ENCODE results near the gene PPME1.

- no peak for TF ChIP-seq RAD21 (IDR thresholded peaks at IDR 0.05; ENCODE audit: low read length)
- no peak for TF ChIP-seq CTCF (conservative IDR thresholded peaks at IDR 0.05; ENCODE audit: low read depth, low read length)
- no peak for TF ChIP-seq POLR2A (IDR thresholded peaks at IDR 0.05; ENCODE audit: low read depth, low read length)
- TF ChIP-seq ELK1 (IDR thresholded peaks at IDR 0.05; ENCODE audit: borderline replicate concordance, low read depth, low read length): no peak
- TF ChIP-seq CHD1 (IDR thresholded peaks at IDR 0.05; ENCODE audit: low read depth, low read length): no peak
- no peak for TF ChIP-seq MAFK (IDR thresholded peaks at IDR 0.05; ENCODE audit: low read depth, low read length)
- TF ChIP-seq RCOR1 (IDR thresholded peaks at IDR 0.05; ENCODE audit: insufficient replicate concordance, low read length): no peak
- TF ChIP-seq CEBPB (IDR thresholded peaks at IDR 0.05; ENCODE audit: low read depth, low read length): no peak
- no peak for TF ChIP-seq MXI1 (IDR thresholded peaks at IDR 0.05; ENCODE audit: borderline replicate concordance, low read depth, low read length)
- no peak for TF ChIP-seq FOS (IDR thresholded peaks at IDR 0.05; ENCODE audit: low read depth, low read length)
These were observed 8.4 kb downstream of the PPME1 start for GRCh38 chr11:74179234-74180052.
